ENCODE results near the gene C11orf98.
"Not testable (repeated sequence)": the region's sequence is repeated elsewhere in the genome, so short reads cannot be mapped to it uniquely, and the experiment has no call there.

C11orf98 gene

DNA sequence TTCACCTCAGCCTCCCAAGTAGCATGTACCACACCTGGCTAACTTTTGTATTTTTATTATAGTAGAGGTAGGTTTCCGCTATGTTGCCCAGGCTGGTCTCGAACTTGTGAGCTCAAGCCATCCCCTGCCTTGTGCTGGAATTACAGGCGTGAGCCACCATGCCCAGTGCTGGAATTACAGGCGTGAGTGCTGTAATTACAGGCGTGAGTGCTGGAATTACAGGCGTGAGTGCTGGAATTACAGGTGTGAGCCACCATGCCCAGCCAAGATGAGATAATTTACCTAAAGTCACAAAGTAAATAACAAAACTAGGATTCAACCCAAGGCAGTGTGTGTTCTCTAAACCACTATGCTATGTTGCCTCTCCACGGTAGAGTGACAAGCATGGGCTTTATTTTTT is 17.5 kb upstream of the C11orf98 start:
- WGBS, 2 experiments (ENCODE audit: insufficient coverage in 2 of 2): 88 to 99% methylated on average over 5 of the region's 7 CpGs
- H3K27ac ChIP-seq (ENCODE audit: low read depth, low read length, severe bottlenecking): no peak overlapping the region
- peaks cover 8% of the 10 kb centered on the region for H3K4me1 ChIP-seq (ENCODE audit: control insufficient read depth, insufficient read depth, low read length, poor library complexity, severe bottlenecking)
- no peaks in the 10 kb centered on the region for H3K9me3 ChIP-seq (ENCODE audit: control insufficient read depth, low read length)
- H3K36me3 ChIP-seq (ENCODE audit: control insufficient read depth, insufficient read depth, low read length): peaks cover 5% of the 10 kb centered on the region
- no peak overlapping the region for H3K4me3 ChIP-seq (ENCODE audit: extremely low read depth, insufficient read depth, low read length, poor library complexity, severe bottlenecking)

DNA sequence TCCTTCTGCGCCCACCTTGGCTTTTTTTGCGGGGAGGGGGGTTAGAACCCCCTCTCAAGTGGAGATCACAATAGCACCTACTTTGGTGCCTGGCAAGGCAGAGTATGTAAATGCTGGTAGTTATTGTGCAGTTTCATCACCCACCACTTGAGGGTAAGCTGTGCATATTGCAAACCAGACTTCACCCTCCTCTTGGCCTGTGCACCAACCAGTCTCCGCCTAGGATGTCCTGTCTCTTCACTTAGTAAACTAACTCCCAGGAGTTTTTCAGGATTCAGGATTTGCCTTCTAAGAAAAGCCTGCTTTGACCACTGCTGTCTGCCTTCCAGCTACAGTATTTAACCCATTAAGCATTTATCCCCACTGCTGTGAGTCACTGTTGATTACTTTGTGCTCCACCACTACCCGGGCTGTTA is 15.8 kb upstream of the C11orf98 start:
- 89 to 94% methylated on average over 3 of the region's 4 CpGs for WGBS, 2 experiments (ENCODE audit: insufficient coverage in 2 of 2)
- H3K36me3 ChIP-seq (ENCODE audit: control insufficient read depth, insufficient read depth, low read length): peaks cover 18% of the 10 kb centered on the region
- H3K4me3 ChIP-seq (ENCODE audit: extremely low read depth, insufficient read depth, low read length, poor library complexity, severe bottlenecking): no peak overlapping the region
- H3K27ac ChIP-seq (ENCODE audit: low read depth, low read length, severe bottlenecking): peak overlapping the region; percentile 30
- H3K4me1 ChIP-seq (ENCODE audit: control insufficient read depth, insufficient read depth, low read length, poor library complexity, severe bottlenecking): peaks cover 8% of the 10 kb centered on the region
- no peaks in the 10 kb centered on the region for H3K9me3 ChIP-seq (ENCODE audit: control insufficient read depth, low read length)

DNA sequence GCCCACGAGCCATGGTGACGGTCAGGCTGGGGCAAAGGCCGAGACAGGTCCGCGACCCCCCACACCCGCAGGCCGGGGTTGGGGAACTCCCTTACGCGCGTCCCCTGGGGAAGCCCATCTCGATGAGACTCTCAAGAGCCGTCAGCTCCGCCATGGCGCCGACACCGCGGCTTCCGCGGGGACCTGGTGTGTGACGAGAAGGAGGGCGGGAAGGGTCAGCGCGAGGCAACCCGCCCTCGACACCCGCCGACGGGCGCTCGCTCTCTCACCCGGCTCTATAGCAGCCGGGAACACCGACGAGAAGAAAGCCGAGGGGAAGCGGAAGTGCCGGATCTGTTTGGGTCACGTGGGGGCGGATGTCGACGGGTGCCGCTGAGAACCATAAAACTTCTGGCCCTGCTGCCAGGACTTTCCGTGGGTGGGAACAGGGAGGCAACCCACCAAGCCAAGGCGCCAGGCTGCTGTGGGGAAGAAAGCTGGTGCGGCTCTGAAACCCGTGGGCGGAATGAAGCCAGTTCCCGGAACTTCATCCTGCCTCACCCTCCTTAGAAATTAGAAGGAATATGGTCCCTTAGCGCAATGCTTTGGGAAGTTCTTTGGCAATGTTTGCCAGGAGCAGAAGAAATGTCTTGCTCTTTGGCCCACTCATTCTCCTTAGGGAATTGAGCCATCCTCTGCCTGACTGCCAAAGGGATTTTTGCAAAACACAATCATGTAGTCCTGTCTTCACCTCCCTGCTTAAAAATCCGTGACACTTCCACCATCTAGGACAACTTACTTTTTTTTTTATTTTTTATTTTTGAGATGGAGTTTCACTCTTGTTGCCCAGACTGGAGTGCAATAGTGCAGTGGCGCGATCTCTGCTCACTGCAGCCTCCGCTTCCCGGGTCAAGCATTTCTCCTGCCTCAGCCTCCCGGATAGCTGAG is 14.0 kb upstream of the C11orf98 start, which contains the start of gene UBXN1:
TSS of gene UBXN1 (minus strand) at position 304 of the 927 bp plus-strand sequence. CDS start at position 154, 150 bp downstream.
- whole genome bisulfite sequencing, 2 experiments (ENCODE audit: insufficient coverage in 2 of 2): 4 to 11% methylated on average over 36 to 46 of the region's 55 CpGs
- H3K27ac ChIP-seq (ENCODE audit: low read depth, low read length, severe bottlenecking): peak within 1 kb of the TSS; percentile 80

DNA sequence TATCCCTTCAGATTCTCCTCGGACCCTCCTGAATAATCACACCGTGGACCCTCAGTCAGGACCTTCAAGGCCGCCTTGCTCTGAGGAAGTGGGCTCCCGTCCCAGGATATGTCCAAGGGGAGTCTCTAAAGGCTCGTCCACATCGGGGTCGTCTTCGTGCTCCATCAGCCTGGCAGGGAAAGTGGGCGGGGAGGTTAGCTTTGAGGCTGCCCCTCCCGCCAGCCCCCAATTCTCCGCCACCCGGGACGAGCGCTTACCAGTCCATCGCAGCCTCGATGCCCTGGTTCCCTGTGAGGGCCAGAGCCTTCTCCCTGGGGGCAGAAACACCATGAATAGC is 13.4 kb upstream of the C11orf98 start:
- peak overlapping the region; percentile 98 for H3K4me3 ChIP-seq (ENCODE audit: extremely low read depth, insufficient read depth, low read length, poor library complexity, severe bottlenecking)
- peak overlapping the region; percentile 80 for H3K27ac ChIP-seq (ENCODE audit: low read depth, low read length, severe bottlenecking)
- 0 to 16% methylated on average over 4 to 8 of the region's 16 CpGs for WGBS, 2 experiments (ENCODE audit: insufficient coverage in 2 of 2)
- no peaks in the 10 kb centered on the region for H3K9me3 ChIP-seq (ENCODE audit: control insufficient read depth, low read length)
- H3K4me1 ChIP-seq (ENCODE audit: control insufficient read depth, insufficient read depth, low read length, poor library complexity, severe bottlenecking): peaks cover 8% of the 10 kb centered on the region
- H3K36me3 ChIP-seq (ENCODE audit: control insufficient read depth, insufficient read depth, low read length): peaks cover 41% of the 10 kb centered on the region

More for the DNA sequence above, 14.0 kb upstream of the C11orf98 start, which contains the start of gene UBXN1:
- peaks cover 8% of the 10 kb centered on the region for H3K4me1 ChIP-seq (ENCODE audit: control insufficient read depth, insufficient read depth, low read length, poor library complexity, severe bottlenecking)
- H3K4me3 ChIP-seq (ENCODE audit: extremely low read depth, insufficient read depth, low read length, poor library complexity, severe bottlenecking): peak within 1 kb of the TSS; percentile 98
- H3K36me3 ChIP-seq (ENCODE audit: control insufficient read depth, insufficient read depth, low read length): peaks cover 35% of the 10 kb centered on the region
- no peaks in the 10 kb centered on the region for H3K9me3 ChIP-seq (ENCODE audit: control insufficient read depth, low read length)

DNA sequence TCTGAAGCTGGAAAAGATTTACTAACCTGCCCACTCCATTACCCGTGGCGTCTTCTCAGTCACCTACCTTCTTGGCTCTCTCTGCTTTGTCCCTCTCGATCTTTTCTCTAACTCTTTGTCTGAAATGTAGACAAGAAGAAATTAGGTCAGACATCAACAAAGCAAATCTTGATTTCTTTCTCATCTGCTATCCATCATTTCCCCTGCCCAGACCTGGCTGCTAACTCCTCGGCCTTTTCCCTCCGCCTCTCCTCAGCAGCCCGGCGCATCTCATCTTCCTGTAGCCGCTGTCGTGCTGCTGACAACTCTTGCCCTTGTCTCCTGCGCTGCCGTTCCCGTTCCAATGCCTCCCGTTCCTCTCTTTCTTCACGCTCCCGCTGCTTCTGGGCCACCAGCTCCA is 12.7 kb upstream of the C11orf98 start:
- Histone ChIP-seq H3K4me3 (ENCODE audit: extremely low read depth, insufficient read depth, low read length, poor library complexity, severe bottlenecking) (peak overlapping the region; percentile 98), H3K27ac (ENCODE audit: low read depth, low read length, severe bottlenecking) (no peak overlapping the region), H3K9me3 (ENCODE audit: control insufficient read depth, low read length) (no peaks in the 10 kb centered on the region), H3K36me3 (ENCODE audit: control insufficient read depth, insufficient read depth, low read length) (peaks cover 47% of the 10 kb centered on the region), H3K4me1 (ENCODE audit: control insufficient read depth, insufficient read depth, low read length, poor library complexity, severe bottlenecking) (peaks cover 8% of the 10 kb centered on the region)
- 90 to 95% methylated on average over 13 of the region's 15 CpGs for WGBS, 2 experiments (ENCODE audit: insufficient coverage in 2 of 2)

DNA sequence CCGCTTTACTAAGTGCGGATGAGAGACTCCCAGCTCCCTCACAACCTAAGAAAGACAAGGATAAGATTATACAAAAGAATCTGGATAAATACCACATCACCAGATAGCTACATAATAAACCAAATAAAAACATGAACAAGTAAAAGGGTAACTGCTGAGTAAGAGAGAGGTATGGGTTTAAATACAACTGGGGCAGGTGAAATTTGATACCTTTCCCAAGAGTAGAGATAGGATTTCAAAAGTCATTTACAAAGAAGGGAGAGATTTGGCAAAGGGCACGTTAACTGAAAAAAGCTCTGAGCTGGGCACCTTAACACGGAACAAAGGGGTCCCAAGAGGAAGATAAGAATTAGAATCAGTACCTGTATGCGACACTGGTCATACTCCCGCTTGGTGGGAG is 12.1 kb upstream of the C11orf98 start:
- no peak overlapping the region for H3K27ac ChIP-seq (ENCODE audit: low read depth, low read length, severe bottlenecking)
- no peak overlapping the region for H3K4me3 ChIP-seq (ENCODE audit: extremely low read depth, insufficient read depth, low read length, poor library complexity, severe bottlenecking)
- peaks cover 8% of the 10 kb centered on the region for H3K4me1 ChIP-seq (ENCODE audit: control insufficient read depth, insufficient read depth, low read length, poor library complexity, severe bottlenecking)

DNA sequence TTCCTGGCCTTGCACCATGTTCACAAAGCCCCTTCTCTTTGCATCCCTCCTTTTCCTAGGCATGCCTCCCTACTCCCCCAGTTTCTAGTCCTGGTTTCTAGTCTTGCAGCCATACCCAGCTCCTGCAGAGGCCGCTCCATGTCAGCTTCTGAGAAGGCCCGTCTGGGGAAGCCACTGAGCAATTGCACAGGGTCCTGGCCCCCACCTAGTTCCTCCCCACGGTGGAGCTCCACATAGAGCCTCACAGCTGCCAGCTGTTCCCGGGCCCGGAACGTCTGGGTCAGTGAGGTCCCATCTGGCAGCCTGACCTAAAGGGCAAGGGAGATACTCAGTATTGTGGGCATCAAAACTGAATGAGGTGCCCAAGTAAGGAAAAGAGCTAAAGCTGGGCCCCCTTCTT is 11.7 kb upstream of the C11orf98 start:
- H3K4me1 ChIP-seq (ENCODE audit: control insufficient read depth, insufficient read depth, low read length, poor library complexity, severe bottlenecking): peaks cover 8% of the 10 kb centered on the region
- whole genome bisulfite sequencing, 2 experiments (ENCODE audit: insufficient coverage in 2 of 2): 87 to 95% methylated on average over 4 to 6 of the region's 6 CpGs
- no peaks in the 10 kb centered on the region for H3K9me3 ChIP-seq (ENCODE audit: control insufficient read depth, low read length)
- peaks cover 47% of the 10 kb centered on the region for H3K36me3 ChIP-seq (ENCODE audit: control insufficient read depth, insufficient read depth, low read length)
- H3K4me3 ChIP-seq (ENCODE audit: extremely low read depth, insufficient read depth, low read length, poor library complexity, severe bottlenecking): no peak overlapping the region
- no peak overlapping the region for H3K27ac ChIP-seq (ENCODE audit: low read depth, low read length, severe bottlenecking)

More for the DNA sequence above, 12.1 kb upstream of the C11orf98 start:
- WGBS, 2 experiments (ENCODE audit: insufficient coverage in 2 of 2): 85 to 95% methylated on average over 3 to 6 of the region's 6 CpGs
- Histone ChIP-seq H3K36me3 (ENCODE audit: control insufficient read depth, insufficient read depth, low read length) (peaks cover 47% of the 10 kb centered on the region), H3K9me3 (ENCODE audit: control insufficient read depth, low read length) (no peaks in the 10 kb centered on the region)

DNA sequence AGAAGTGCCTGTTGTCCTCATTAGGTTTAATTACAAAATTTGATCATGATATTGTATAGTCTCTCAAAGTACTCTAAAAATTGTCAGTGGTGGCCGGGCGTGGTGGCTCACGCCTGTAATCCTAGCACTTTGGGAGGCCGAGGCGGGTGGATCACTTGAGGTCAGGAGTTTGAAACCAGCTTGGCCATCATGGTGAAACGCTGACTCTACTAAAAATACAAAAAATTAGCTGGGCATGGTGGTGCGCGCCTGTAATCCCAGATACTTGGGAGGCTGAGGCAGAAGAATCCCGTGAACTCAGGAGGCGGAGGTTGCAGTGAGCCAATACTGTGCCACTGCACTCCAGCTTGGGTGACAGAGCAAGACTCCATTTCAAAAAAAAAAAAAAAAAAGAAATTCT is 10.4 kb upstream of the C11orf98 start:
- H3K36me3 ChIP-seq (ENCODE audit: control insufficient read depth, insufficient read depth, low read length): peaks cover 47% of the 10 kb centered on the region
- H3K27ac ChIP-seq (ENCODE audit: low read depth, low read length, severe bottlenecking); H3K4me3 ChIP-seq (ENCODE audit: extremely low read depth, insufficient read depth, low read length, poor library complexity, severe bottlenecking); H3K9me3 ChIP-seq (ENCODE audit: control insufficient read depth, low read length); H3K4me1 ChIP-seq (ENCODE audit: control insufficient read depth, insufficient read depth, low read length, poor library complexity, severe bottlenecking): not testable (repeated sequence)
- 87 to 93% methylated on average over 9 to 10 of the region's 10 CpGs for WGBS, 2 experiments (ENCODE audit: insufficient coverage in 2 of 2)

DNA sequence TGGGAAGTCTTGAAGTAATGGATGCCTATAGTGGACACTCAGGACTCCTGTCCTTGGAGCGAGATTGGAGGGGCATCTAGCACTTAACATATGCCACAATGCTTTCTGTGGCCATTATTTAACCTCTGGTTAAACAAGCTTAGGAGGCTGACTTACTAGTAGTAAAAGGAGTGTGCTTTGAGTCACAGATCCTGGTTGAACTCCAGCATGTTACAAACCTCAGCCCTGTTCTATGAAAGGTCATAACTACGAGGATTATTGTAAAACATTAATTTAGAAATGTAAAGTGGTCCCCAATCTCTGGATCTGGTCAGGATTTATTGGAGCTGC is 8.2 kb upstream of the C11orf98 start:
- H3K9me3 ChIP-seq (ENCODE audit: control insufficient read depth, low read length): no peaks in the 10 kb centered on the region
- H3K4me3 ChIP-seq (ENCODE audit: extremely low read depth, insufficient read depth, low read length, poor library complexity, severe bottlenecking): no peak overlapping the region
- H3K27ac ChIP-seq (ENCODE audit: low read depth, low read length, severe bottlenecking): no peak overlapping the region
- 100% methylated on average over 2 of the region's 2 CpGs; no CpG with 5 or more reads in 1 of the 2 experiments for WGBS, 2 experiments (ENCODE audit: insufficient coverage in 2 of 2)
- peaks cover 50% of the 10 kb centered on the region for H3K36me3 ChIP-seq (ENCODE audit: control insufficient read depth, insufficient read depth, low read length)
- H3K4me1 ChIP-seq (ENCODE audit: control insufficient read depth, insufficient read depth, low read length, poor library complexity, severe bottlenecking): peaks cover 5% of the 10 kb centered on the region

DNA sequence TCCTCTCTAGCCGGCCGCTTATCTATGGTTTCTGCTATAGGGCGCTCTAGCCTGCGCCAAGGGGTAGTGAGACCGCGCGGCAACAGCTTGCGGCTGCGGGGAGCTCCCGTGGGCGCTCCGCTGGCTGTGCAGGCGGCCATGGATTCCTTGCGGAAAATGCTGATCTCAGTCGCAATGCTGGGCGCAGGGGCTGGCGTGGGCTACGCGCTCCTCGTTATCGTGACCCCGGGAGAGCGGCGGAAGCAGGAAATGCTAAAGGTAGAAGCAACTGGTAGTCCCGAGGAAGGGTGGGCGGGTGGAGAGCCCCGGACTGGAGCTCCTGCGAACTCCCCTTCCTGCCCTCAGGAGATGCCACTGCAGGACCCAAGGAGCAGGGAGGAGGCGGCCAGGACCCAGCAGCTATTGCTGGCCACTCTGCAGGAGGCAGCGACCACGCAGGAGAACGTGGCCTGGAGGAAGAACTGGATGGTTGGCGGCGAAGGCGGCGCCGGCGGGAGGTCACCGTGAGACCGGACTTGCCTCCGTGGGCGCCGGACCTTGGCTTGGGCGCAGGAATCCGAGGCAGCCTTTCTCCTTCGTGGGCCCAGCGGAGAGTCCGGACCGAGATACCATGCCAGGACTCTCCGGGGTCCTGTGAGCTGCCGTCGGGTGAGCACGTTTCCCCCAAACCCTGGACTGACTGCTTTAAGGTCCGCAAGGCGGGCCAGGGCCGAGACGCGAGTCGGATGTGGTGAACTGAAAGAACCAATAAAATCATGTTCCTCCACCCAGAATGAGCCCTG is 6.8 kb upstream of the C11orf98 start, which contains the start of the genes LBHD1 and UQCC3:
TSS of gene LBHD1 (minus strand) at position 660 of the 782 bp plus-strand sequence. CDS start 2,236 bp downstream, outside the sequence.
TSS of gene UQCC3 (plus strand) at position 66 of the 782 bp plus-strand sequence. CDS start at position 139, 73 bp downstream.
- peak within 1 kb of the TSS; percentile 80 for H3K4me3 ChIP-seq (ENCODE audit: extremely low read depth, insufficient read depth, low read length, poor library complexity, severe bottlenecking)
- WGBS, 2 experiments (ENCODE audit: insufficient coverage in 2 of 2): 0 to 1% methylated on average over 50 to 58 of the region's 59 CpGs
- peak within 1 kb of the TSS; percentile 83 for H3K27ac ChIP-seq (ENCODE audit: low read depth, low read length, severe bottlenecking)
- H3K4me1 ChIP-seq (ENCODE audit: control insufficient read depth, insufficient read depth, low read length, poor library complexity, severe bottlenecking): peaks cover 3% of the 10 kb centered on the region
- no peaks in the 10 kb centered on the region for H3K9me3 ChIP-seq (ENCODE audit: control insufficient read depth, low read length)
- H3K36me3 ChIP-seq (ENCODE audit: control insufficient read depth, insufficient read depth, low read length): peaks cover 49% of the 10 kb centered on the region
